Heart left ventricle (tissue), 13 donors: ENCODE data around the gene REPS2.

ENCODE experiments used
- POLR2A ChIP-seq, 2 donors: fragments of 450-650 bp; IDR thresholded peaks; one replicate each; pipeline ENCODE4 v1.6.1; 2017; ENCODE audit warnings: antibody characterized with exemption in 2 of 2, mild to moderate bottlenecking in 2 of 2, moderate library complexity in 2 of 2
- TF ChIP-seq, protein P1 (sequence below), 12 donors: fragments of 200-600 bp; sonication (generic) in 4 of 12; IDR thresholded peaks; one replicate each; pipeline versions ENCODE4 v1.5.0 to v1.8.0; 2018 to 2022; ENCODE audit warnings: antibody characterized with exemption in 12 of 12, mild to moderate bottlenecking in 5 of 12
- donor health status: ischemic (EF 13 %, LVEDD 7.1; RV severe dilation, severe dysfunction).
- donor health status: DM: no; HTN: yes; CAD: no.
- donor health status: DM: no; HTN: no; CAD: no.
- donor health status: ischemic (EF 25% LVEDD 6.9; RV normal size, moderate dysfunction).
- donor health status: ischemic (EF 25% LVEDD 5.7; RV mildly dilated, moderate dysfunction).
- donor health status: ischemic (EF 35%, LVEDD 5.7; RV mildly dilated, moderate dysfunction).
- donor health status: nonischemic (EF 11% LVEDD 7.7; RV severe dilation, severe dysfunction).
- donor health status: DM: yes; HTN: yes; CAD: no.
- donor health status: PGD.
- donor health status: ischemic (EF 29% LVEDD 5.4; RV normal size, mild dysfunction).
- donor health status: nonischemic (EF 23%, LVEDD 6.1; RV moderate dilation, normal function).

DNA sequence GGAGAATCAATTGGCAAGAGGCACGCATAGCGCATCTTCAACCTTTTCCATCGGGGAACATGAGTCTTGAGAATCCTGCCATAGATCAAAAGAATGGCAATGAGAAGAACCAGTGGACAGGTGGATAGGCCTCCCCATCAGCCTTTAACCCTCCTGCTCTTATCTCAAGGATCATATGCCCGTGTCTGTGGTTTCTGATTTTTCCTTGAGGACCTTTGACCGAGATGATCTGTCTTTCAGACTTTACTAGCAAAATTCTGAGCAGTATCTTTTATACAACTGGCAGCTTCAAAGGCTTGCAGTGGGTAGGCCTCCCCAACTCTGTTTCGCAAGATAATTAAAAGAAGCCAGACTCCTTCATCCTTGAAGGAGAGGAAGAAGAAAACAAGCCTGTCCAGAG is 174.4 kb downstream of the REPS2 start:
- TF ChIP-seq, protein P1, sequence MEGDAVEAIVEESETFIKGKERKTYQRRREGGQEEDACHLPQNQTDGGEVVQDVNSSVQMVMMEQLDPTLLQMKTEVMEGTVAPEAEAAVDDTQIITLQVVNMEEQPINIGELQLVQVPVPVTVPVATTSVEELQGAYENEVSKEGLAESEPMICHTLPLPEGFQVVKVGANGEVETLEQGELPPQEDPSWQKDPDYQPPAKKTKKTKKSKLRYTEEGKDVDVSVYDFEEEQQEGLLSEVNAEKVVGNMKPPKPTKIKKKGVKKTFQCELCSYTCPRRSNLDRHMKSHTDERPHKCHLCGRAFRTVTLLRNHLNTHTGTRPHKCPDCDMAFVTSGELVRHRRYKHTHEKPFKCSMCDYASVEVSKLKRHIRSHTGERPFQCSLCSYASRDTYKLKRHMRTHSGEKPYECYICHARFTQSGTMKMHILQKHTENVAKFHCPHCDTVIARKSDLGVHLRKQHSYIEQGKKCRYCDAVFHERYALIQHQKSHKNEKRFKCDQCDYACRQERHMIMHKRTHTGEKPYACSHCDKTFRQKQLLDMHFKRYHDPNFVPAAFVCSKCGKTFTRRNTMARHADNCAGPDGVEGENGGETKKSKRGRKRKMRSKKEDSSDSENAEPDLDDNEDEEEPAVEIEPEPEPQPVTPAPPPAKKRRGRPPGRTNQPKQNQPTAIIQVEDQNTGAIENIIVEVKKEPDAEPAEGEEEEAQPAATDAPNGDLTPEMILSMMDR (IDR thresholded peaks at IDR 0.05) = no peak
- no peak for TF ChIP-seq POLR2A (IDR thresholded peaks at IDR 0.05)
